Measurements from ENCODE around the gene DNAJC8. TPM values are rescaled to one million over a fixed set of nuclear protein-coding genes. Genes with fewer than 3 reads are reported as not detected.
A peak's percentile ranks its signal among the peaks of the same experiment; 100 is the strongest.

Gene DNAJC8, protein sequence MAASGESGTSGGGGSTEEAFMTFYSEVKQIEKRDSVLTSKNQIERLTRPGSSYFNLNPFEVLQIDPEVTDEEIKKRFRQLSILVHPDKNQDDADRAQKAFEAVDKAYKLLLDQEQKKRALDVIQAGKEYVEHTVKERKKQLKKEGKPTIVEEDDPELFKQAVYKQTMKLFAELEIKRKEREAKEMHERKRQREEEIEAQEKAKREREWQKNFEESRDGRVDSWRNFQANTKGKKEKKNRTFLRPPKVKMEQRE
- 10 to 100 TPM; 22.2 to 34.4 (median 28.2) TPM for total RNA-seq
- long read RNA-seq, partial matches to known transcripts: 10 of 16 reads
- long read RNA-seq, other reads (novel, unspliced or antisense): 2 of 16 reads

DNA sequence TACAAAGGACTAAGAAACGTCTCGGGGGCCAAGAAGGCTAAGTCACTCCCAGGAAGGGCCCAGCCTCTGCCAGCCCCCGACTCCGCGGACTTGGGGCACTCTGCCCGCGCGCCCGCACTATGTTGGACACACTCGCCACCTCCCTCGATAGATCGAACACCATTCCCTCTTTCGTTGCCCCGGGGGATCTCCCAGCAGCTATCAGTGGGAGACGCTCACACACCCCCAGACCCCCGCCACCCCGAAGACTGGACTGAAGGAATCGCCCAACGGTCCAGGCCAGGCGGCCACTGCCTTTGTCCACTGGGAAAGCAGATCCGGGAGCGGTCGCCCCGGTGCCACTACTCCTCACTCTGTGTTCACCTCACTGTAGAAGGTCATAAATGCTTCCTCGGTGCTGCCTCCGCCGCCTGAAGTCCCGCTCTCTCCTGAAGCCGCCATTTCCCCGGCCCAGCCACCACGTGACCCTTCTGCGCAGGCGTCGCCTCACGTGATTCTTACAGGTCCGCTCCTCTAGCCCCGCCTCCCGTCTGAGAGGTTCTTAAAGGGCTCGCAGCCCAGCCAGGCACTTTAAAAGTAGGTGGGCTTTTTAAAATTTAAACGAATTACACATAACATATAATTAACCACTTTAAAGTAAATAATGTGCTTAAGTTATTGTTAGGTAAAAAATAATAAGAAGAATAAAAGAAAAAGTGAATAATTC lies at the start of gene DNAJC8:
DNAJC8 (minus strand) TSS at position 472 of the 706 bp plus-strand sequence; CDS start at position 441, 31 bp downstream.
- Histone ChIP-seq H3K27ac (peak within 1 kb of the TSS; percentile 47 to 75 (median 73)), H3K4me3 (peak within 1 kb of the TSS; percentile 85 to 89 (median 86)), H3K36me3 (peaks cover 0 to 16% (median 7%) of the 10 kb centered on the region in 4 donors), H3K4me1 (peaks cover 0 to 24% (median 7%) of the 10 kb centered on the region in 4 donors), H3K9me3 (no peaks in the 10 kb centered on the region), H3K27me3 (no peaks in the 10 kb centered on the region)
- intact Hi-C loops (cut with DNase I): no loop called here
- TF ChIP-seq POLR2A (IDR thresholded peaks at IDR 0.05): peak; percentile 55
- TF ChIP-seq, protein P1, sequence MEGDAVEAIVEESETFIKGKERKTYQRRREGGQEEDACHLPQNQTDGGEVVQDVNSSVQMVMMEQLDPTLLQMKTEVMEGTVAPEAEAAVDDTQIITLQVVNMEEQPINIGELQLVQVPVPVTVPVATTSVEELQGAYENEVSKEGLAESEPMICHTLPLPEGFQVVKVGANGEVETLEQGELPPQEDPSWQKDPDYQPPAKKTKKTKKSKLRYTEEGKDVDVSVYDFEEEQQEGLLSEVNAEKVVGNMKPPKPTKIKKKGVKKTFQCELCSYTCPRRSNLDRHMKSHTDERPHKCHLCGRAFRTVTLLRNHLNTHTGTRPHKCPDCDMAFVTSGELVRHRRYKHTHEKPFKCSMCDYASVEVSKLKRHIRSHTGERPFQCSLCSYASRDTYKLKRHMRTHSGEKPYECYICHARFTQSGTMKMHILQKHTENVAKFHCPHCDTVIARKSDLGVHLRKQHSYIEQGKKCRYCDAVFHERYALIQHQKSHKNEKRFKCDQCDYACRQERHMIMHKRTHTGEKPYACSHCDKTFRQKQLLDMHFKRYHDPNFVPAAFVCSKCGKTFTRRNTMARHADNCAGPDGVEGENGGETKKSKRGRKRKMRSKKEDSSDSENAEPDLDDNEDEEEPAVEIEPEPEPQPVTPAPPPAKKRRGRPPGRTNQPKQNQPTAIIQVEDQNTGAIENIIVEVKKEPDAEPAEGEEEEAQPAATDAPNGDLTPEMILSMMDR (IDR thresholded peaks at IDR 0.05): no peak
- ATAC-seq: peak; percentile 61 to 74 (median 66)
- under 1% methylated on average over 22 of the region's 40 CpGs for WGBS (ENCODE audit: insufficient coverage, low coverage, low lambda C conversion rate, missing lambda C conversion rate)
- peak; percentile 95 to 97 (median 96) for DNase-seq

DNA sequence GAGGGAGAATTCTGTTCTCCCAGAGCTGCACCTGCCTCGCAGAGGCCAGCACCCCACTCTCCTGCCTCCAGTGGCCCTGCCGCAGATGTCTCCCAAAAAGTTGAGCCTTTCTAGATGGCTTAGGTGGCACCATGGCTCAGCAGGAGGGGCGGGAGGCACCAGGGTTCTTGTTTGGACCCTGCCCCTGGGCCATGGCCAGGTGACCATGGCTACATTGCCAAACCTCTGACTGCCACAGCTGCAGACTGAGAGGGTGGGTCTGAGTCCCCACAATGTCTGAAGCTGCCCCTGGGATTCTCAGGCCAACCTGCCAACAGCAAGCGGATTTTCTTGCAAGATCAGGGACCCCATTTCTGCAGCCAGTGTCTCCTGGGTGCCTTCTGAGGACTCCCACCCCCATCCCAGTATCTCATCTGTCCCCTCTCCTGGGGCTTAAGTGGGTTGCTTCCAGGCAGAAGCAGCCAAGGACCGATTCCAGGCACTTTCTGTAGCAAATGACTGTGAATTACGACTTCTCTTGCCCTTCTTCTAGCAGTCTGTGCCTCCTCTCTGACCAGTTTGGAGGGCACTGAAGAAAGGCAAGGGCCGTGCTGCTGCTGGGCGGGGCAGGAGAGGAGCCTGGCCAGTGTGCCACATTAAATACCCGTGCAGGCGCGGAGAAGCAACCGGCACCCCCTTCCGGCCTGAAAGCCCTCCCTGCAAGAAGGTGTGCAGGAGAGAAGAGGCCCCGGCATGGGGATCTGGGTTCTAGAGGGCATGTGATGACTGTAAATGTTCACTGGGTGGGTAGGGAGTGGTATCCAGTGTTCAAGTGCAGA lies 49.0 kb upstream of the DNAJC8 start:
- Histone ChIP-seq H3K27ac (peak overlapping the region; percentile 57 to 97 (median 93)), H3K4me1 (peaks cover 0 to 56% (median 28%) of the 10 kb centered on the region in 4 donors), H3K27me3 (no peaks in the 10 kb centered on the region), H3K4me3 (peak overlapping the region in 1 of 3 donors; percentile 17), H3K9me3 (no peaks in the 10 kb centered on the region), H3K36me3 (peaks cover 0 to 41% (median 21%) of the 10 kb centered on the region in 4 donors)
- ATAC-seq (peak; percentile 35 to 67 (median 50)), DNase-seq (peak; percentile 33 to 79 (median 72))
- no peak for TF ChIP-seq POLR2A (IDR thresholded peaks at IDR 0.05)
- TF ChIP-seq, protein P1 (IDR thresholded peaks at IDR 0.05): no peak
- WGBS (ENCODE audit: insufficient coverage, low coverage, low lambda C conversion rate, missing lambda C conversion rate): 60% methylated on average over 9 of the region's 14 CpGs
- intact Hi-C loops (cut with DNase I): no loop called here

DNA sequence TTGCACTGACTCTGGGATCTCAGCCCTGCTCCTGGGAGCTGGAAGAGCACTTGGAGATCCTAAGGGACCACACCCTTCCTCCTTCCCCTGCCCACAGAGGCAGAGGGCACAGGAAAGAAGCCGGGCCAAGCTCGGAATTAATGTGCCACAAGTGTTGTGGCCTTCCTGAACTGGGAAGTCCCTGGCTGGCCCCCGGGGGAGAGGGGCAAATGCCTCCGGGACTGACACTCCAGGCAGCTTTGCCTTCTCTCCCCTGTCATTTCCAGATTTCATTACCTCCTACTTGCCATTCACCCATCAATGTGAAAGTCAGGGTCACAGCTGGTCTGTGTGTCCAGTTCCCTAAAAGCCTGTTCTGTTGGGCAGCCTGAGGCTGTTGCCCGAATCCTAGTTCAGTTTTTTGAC lies 48.1 kb upstream of the DNAJC8 start:
- 55% methylated on average over 2 of the region's 5 CpGs for WGBS (ENCODE audit: insufficient coverage, low coverage, low lambda C conversion rate, missing lambda C conversion rate)
- ATAC-seq (no peak), DNase-seq (no peak)
- intact Hi-C loops (cut with DNase I): no loop called here
- Histone ChIP-seq H3K4me1 (peaks cover 0 to 56% (median 28%) of the 10 kb centered on the region in 4 donors), H3K36me3 (peaks cover 0 to 46% (median 25%) of the 10 kb centered on the region in 4 donors), H3K9me3 (no peaks in the 10 kb centered on the region), H3K27ac (peak overlapping the region in 2 of 3 donors; percentile 93 to 97), H3K4me3 (no peak overlapping the region), H3K27me3 (no peaks in the 10 kb centered on the region)
- TF ChIP-seq, protein P1 (IDR thresholded peaks at IDR 0.05): no peak
- TF ChIP-seq POLR2A (IDR thresholded peaks at IDR 0.05): no peak

DNA sequence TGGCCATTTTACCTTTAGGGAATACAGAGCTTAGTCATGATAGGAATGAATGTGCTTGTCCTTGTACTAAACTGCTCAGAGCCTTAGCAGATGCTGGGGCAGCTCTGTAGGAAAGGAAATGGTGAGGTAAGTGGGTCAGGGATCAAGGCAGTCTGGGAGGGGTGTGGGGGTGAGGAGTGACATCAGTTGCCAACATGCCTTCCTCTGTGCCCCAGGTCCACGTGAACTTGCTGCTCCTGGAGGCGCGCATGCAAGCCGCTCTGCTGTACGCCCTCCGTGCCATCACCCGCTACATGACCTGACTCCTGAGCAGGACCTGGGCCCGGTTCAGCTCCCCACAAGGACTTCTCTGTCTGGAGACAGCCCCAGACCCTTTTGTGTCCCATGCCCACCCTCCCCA lies 47.7 kb upstream of the DNAJC8 start:
- peaks cover 0 to 51% (median 27%) of the 10 kb centered on the region in 4 donors for H3K36me3 ChIP-seq
- ATAC-seq: peak; percentile 3 to 47 (median 14)
- no peaks in the 10 kb centered on the region for H3K27me3 ChIP-seq
- peak overlapping the region in 2 of 3 donors; percentile 93 to 97 for H3K27ac ChIP-seq
- WGBS (ENCODE audit: insufficient coverage, low coverage, low lambda C conversion rate, missing lambda C conversion rate): no CpG with 5 or more reads among the region's 8 CpGs
- H3K4me3 ChIP-seq: no peak overlapping the region
- peaks cover 0 to 55% (median 26%) of the 10 kb centered on the region in 4 donors for H3K4me1 ChIP-seq
- H3K9me3 ChIP-seq: no peaks in the 10 kb centered on the region
- peak; percentile 34 to 67 (median 61) for DNase-seq
- intact Hi-C loops (cut with DNase I): no loop called here
- TF ChIP-seq, protein P1 (IDR thresholded peaks at IDR 0.05): no peak
- no peak for TF ChIP-seq POLR2A (IDR thresholded peaks at IDR 0.05)
